WTC11 (cell line): ENCODE measurements around the gene ZNF586. TPM values are rescaled to one million over a fixed set of nuclear protein-coding genes. Genes with fewer than 3 reads are reported as not detected.
"Not testable (repeated sequence)": the region's sequence is repeated elsewhere in the genome, so short reads cannot be mapped to it uniquely, and the experiment has no call there.

Experiments
- ATAC-seq: fragments of 200-7000 bp; cut with Tn5 transposase; 2 replicates; pipeline ENCODE4 v1.10.0; 2021; ENCODE audit warnings: mild to moderate bottlenecking, moderate library complexity
- CTCF ChIA-PET: fragments of 300-600 bp; sonication (Branson Sonifier 250); formaldehyde crosslinking; loops from one replicate; lab custom pipeline; 2021; ENCODE audit warnings: antibody characterized with exemption; lab: Charles Lee
- POLR2A ChIA-PET: fragments of 350-600 bp; sonication (Branson Sonifier 250); formaldehyde crosslinking; loops from one replicate; lab custom pipeline; 2021; ENCODE audit warnings: antibody characterized with exemption; lab: Charles Lee
- DNase-seq: peaks from one replicate; pipeline ENCODE4 v3.0.0; 2021; ENCODE audit warnings: low spot score
- H3K27ac Mint-ChIP-seq: 2 replicates; pipeline ENCODE4 v1.8.0; 2021; ENCODE audit warnings: mixed read lengths
- H3K27me3 Mint-ChIP-seq: 2 replicates; pipeline ENCODE4 v1.8.0; 2021; ENCODE audit warnings: low read depth, mild to moderate bottlenecking, moderate library complexity, mixed read lengths
- H3K36me3 Mint-ChIP-seq: 2 replicates; pipeline ENCODE4 v1.8.0; 2021; ENCODE audit warnings: mixed read lengths
- H3K4me1 Mint-ChIP-seq: 2 replicates; pipeline ENCODE4 v1.8.0; 2022; ENCODE audit warnings: mixed read lengths
- H3K4me3 Mint-ChIP-seq: 2 replicates; pipeline ENCODE4 v1.8.0; 2021; ENCODE audit warnings: mild to moderate bottlenecking, moderate library complexity, mixed read lengths
- H3K9me3 Mint-ChIP-seq: 2 replicates; pipeline ENCODE4 v1.8.0; 2021; ENCODE audit warnings: mixed read lengths
- ATF1 ChIP-seq: sonication (generic); formaldehyde crosslinking; IDR thresholded peaks from 2 replicates; pipeline ENCODE4 v1.8.1; 2023; ENCODE audit warnings: mild to moderate bottlenecking, moderate library complexity, missing genetic modification reagents
- ETV6 ChIP-seq: sonication (generic); formaldehyde crosslinking; IDR thresholded peaks from 2 replicates; pipeline ENCODE4 v1.8.1; 2022; ENCODE audit warnings: mild to moderate bottlenecking, missing genetic modification reagents
- FOXJ3 ChIP-seq: sonication (generic); formaldehyde crosslinking; IDR thresholded peaks from 2 replicates; pipeline ENCODE4 v1.9.0; 2021; ENCODE audit warnings: missing genetic modification reagents, mild to moderate bottlenecking, borderline replicate concordance
- KAT7 ChIP-seq: sonication (generic); formaldehyde crosslinking; IDR thresholded peaks from 2 replicates; pipeline ENCODE4 v1.8.1; 2023; ENCODE audit warnings: missing genetic modification reagents, mild to moderate bottlenecking, borderline replicate concordance
- NR1H2 ChIP-seq: sonication (generic); formaldehyde crosslinking; IDR thresholded peaks from 2 replicates; pipeline ENCODE4 v1.9.0; 2021; ENCODE audit warnings: mild to moderate bottlenecking, moderate library complexity, missing genetic modification reagents
- NR3C1 ChIP-seq: sonication (generic); formaldehyde crosslinking; conservative IDR thresholded peaks from 2 replicates; pipeline ENCODE4 v1.8.1; 2023; ENCODE audit warnings: low read depth, mild to moderate bottlenecking, missing genetic modification reagents
- PRDM15 ChIP-seq: sonication (generic); formaldehyde crosslinking; IDR thresholded peaks from 2 replicates; pipeline ENCODE4 v1.8.0; 2022; ENCODE audit warnings: missing genetic modification reagents
- SOX15 ChIP-seq: fragments of 250-450 bp; sonication (Bioruptor Pico); IDR thresholded peaks from 2 replicates; pipeline ENCODE4 v1.9.0; 2021; ENCODE audit warnings: mild to moderate bottlenecking
- SP1 ChIP-seq: sonication (generic); formaldehyde crosslinking; conservative IDR thresholded peaks from 2 replicates; pipeline ENCODE4 v1.8.1; 2022; ENCODE audit warnings: missing genetic modification reagents
- TEAD1 ChIP-seq: sonication (generic); formaldehyde crosslinking; IDR thresholded peaks from 2 replicates; pipeline ENCODE4 v1.8.0; 2022; ENCODE audit warnings: mild to moderate bottlenecking, missing genetic modification reagents
- TEAD4 ChIP-seq: sonication (generic); formaldehyde crosslinking; IDR thresholded peaks from 2 replicates; pipeline ENCODE4 v1.8.0; 2022; ENCODE audit warnings: mild to moderate bottlenecking, missing genetic modification reagents
- TP53 ChIP-seq: sonication (generic); formaldehyde crosslinking; IDR thresholded peaks from 2 replicates; pipeline ENCODE4 v1.8.1; 2023; ENCODE audit warnings: mild to moderate bottlenecking, missing genetic modification reagents
- ZNF219 ChIP-seq: sonication (generic); formaldehyde crosslinking; IDR thresholded peaks from 2 replicates; pipeline ENCODE4 v1.8.0; 2023; ENCODE audit warnings: missing genetic modification reagents, mild to moderate bottlenecking, borderline replicate concordance
- ZNF317 ChIP-seq: sonication (generic); formaldehyde crosslinking; IDR thresholded peaks from 2 replicates; pipeline ENCODE4 v1.8.1; 2023; ENCODE audit warnings: low read depth, mild to moderate bottlenecking, moderate library complexity, missing genetic modification reagents, borderline replicate concordance
- ZNF671 ChIP-seq: fragments of 250-450 bp; sonication (Bioruptor Pico); IDR thresholded peaks from 2 replicates; pipeline ENCODE4 v1.8.0; 2021; ENCODE audit warnings: mild to moderate bottlenecking
- total RNA-seq: library from RNA; stranded (reverse); gene quantifications from 3 replicates; pipeline ENCODE4 v1.2.3, GENCODE V29; 2021
- TF ChIP-seq, protein P1 (sequence below): sonication (generic); formaldehyde crosslinking; conservative IDR thresholded peaks from 2 replicates; pipeline ENCODE4 v1.8.1; 2022; ENCODE audit warnings: mild to moderate bottlenecking, missing genetic modification reagents
- TF ChIP-seq, protein P2 (sequence below): sonication (generic); formaldehyde crosslinking; IDR thresholded peaks from 2 replicates; pipeline ENCODE4 v1.8.1; 2023; ENCODE audit warnings: mild to moderate bottlenecking, missing genetic modification reagents, borderline replicate concordance

ZNF586 gene
- total RNA-seq, 1 experiment from 2014 or later, result 16.4 TPM

- TF ChIP-seq ZNF219 (CRISPR knock-in tag) (no peak), SP1 (CRISPR knock-in tag) (no peak), ATF1 (no peak), NR1H2 (CRISPR knock-in tag) (no peak), FOXJ3 (CRISPR knock-in tag) (no peak)
These were observed 38.1 kb downstream of the ZNF586 start (continued) for GRCh38 chr19:57807541-57807940.

- DNase-seq, POLR2A ChIA-PET, H3K9me3 Mint-ChIP-seq, H3K4me3 Mint-ChIP-seq, ATAC-seq, CTCF ChIA-PET, H3K27me3 Mint-ChIP-seq, H3K27ac Mint-ChIP-seq: not testable (repeated sequence)
- H3K4me1 Mint-ChIP-seq, result peaks cover 28% of the 10 kb centered on the region
- H3K36me3 Mint-ChIP-seq, result peaks cover 50% of the 10 kb centered on the region
These were observed 41.2 kb downstream of the ZNF586 start for GRCh38 chr19:57810410-57811295.

DNA sequence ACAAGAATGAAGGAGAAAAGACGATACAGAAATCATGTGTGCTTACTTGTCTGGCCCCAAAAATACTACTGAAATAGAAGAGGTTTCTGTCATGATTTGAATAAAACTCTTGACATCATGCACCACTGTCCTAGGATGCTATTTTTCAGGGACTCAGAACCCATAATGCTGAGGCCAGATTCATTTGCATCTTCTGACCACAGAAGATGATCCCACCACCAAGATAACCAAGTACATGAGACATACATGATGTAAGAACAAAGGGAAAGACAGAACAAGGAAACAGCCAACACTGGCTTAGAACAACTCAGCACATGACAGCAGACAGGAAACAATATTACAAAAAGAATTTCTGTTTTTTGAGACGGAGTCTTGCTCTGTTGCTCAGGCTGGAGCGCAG, 42.8 kb downstream of the ZNF586 start:
- no peaks in the 10 kb centered on the region for H3K9me3 Mint-ChIP-seq
- H3K27ac Mint-ChIP-seq, result no peak overlapping the region; the same call in 1 of the 2 replicates
- DNase-seq (no peak), ATAC-seq (no peak)
- no peaks in the 10 kb centered on the region for H3K27me3 Mint-ChIP-seq
- ChIA-PET CTCF (no interaction called here), POLR2A (no interaction called here)
- TF ChIP-seq ETV6 (no peak), TEAD4 (CRISPR knock-in tag) (no peak), TP53 (CRISPR knock-in tag) (no peak), SP1 (CRISPR knock-in tag) (no peak), PRDM15 (CRISPR knock-in tag) (no peak)
- TF ChIP-seq, all 79 proteins: peak for 0
- Mint-ChIP-seq H3K4me1 (peaks cover 27% of the 10 kb centered on the region), H3K36me3 (peaks cover 42% of the 10 kb centered on the region), H3K4me3 (peak overlapping the region; percentile 7; the same call in 1 of the 2 replicates)

GRCh38 chr19:57812975-57813820, 43.7 kb downstream of the ZNF586 start:
- Mint-ChIP-seq H3K4me1 (peaks cover 31% of the 10 kb centered on the region), H3K4me3 (peak overlapping the region; percentile 96), H3K36me3 (peaks cover 35% of the 10 kb centered on the region)
- H3K27me3 Mint-ChIP-seq, POLR2A ChIA-PET, DNase-seq, ATAC-seq, H3K9me3 Mint-ChIP-seq, H3K27ac Mint-ChIP-seq, CTCF ChIA-PET: not testable (repeated sequence)

DNA sequence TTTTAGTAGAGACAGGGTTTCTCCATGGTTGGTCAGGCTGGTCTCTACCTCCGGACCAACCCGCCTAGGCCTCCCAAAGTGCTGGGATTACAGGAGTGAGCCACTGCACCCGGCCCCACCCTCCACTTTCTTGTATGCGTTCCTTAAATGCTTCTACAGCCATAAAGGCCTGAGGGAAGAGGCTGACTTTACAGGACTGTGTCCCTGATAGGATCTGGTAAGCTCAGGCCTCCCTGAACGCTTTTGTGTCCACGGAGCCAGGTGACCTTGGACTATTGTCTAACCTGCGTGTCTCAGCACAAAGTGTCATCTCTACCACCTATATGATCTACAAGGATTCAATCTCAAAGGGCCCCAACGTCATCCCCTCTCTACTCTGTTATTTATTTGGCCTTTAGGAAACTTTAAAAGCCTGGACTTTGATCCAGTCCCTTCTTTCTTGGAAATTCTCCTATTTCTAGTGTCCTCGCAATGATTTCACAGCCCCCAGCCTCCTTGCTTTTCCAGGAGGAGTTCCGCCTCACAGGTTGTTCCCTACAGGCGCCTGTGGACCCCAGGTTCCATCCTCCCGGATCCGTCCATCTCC, 44.5 kb downstream of the ZNF586 start:
- peak overlapping the region; percentile 96 for H3K4me3 Mint-ChIP-seq
- H3K27me3 Mint-ChIP-seq, result no peaks in the 10 kb centered on the region
- H3K27ac Mint-ChIP-seq, result peak overlapping the region; percentile 92
- peaks cover 38% of the 10 kb centered on the region for H3K4me1 Mint-ChIP-seq
- POLR2A ChIA-PET, result interaction anchor here (1.3 to 1.4 kb wide), 2 partner anchors 14 to 67 kb away, joined by 6 to 7 read pairs; partner anchors contain the start of gene ZNF776
- DNase-seq (no peak), ATAC-seq (peak; percentile 3; the same call in 1 of the 2 replicates)
- H3K9me3 Mint-ChIP-seq, result no peaks in the 10 kb centered on the region
- CTCF ChIA-PET, result no interaction called here
- peaks cover 29% of the 10 kb centered on the region for H3K36me3 Mint-ChIP-seq
- TF ChIP-seq, protein P1, sequence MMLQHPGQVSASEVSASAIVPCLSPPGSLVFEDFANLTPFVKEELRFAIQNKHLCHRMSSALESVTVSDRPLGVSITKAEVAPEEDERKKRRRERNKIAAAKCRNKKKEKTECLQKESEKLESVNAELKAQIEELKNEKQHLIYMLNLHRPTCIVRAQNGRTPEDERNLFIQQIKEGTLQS (CRISPR knock-in tag), result no peak
- no peak for TF ChIP-seq SOX15 (CRISPR knock-in tag)
- TF ChIP-seq ZNF317 (CRISPR knock-in tag), result no peak
- TF ChIP-seq NR3C1 (CRISPR knock-in tag), result no peak
- TF ChIP-seq KAT7, result no peak
- TF ChIP-seq, protein P2, sequence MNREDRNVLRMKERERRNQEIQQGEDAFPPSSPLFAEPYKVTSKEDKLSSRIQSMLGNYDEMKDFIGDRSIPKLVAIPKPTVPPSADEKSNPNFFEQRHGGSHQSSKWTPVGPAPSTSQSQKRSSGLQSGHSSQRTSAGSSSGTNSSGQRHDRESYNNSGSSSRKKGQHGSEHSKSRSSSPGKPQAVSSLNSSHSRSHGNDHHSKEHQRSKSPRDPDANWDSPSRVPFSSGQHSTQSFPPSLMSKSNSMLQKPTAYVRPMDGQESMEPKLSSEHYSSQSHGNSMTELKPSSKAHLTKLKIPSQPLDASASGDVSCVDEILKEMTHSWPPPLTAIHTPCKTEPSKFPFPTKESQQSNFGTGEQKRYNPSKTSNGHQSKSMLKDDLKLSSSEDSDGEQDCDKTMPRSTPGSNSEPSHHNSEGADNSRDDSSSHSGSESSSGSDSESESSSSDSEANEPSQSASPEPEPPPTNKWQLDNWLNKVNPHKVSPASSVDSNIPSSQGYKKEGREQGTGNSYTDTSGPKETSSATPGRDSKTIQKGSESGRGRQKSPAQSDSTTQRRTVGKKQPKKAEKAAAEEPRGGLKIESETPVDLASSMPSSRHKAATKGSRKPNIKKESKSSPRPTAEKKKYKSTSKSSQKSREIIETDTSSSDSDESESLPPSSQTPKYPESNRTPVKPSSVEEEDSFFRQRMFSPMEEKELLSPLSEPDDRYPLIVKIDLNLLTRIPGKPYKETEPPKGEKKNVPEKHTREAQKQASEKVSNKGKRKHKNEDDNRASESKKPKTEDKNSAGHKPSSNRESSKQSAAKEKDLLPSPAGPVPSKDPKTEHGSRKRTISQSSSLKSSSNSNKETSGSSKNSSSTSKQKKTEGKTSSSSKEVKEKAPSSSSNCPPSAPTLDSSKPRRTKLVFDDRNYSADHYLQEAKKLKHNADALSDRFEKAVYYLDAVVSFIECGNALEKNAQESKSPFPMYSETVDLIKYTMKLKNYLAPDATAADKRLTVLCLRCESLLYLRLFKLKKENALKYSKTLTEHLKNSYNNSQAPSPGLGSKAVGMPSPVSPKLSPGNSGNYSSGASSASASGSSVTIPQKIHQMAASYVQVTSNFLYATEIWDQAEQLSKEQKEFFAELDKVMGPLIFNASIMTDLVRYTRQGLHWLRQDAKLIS, result no peak
- no peak for TF ChIP-seq TP53 (CRISPR knock-in tag)
- TF ChIP-seq ZNF671 (CRISPR knock-in tag), result no peak
- TF ChIP-seq TEAD1, result no peak
